HK-2 (cell line): ENCODE results near the gene CACNA2D3.

Experiments
- DNase-seq: peaks from one replicate; pipeline ENCODE4 v3.0.0-alpha.2; 2018; ENCODE audit not compliant: unreplicated experiment

CACNA2D3 gene

GRCh38 chr3:54274607-54275006 lies 152.3 kb downstream of the CACNA2D3 start:
- DNase-seq, result no peak

DNA sequence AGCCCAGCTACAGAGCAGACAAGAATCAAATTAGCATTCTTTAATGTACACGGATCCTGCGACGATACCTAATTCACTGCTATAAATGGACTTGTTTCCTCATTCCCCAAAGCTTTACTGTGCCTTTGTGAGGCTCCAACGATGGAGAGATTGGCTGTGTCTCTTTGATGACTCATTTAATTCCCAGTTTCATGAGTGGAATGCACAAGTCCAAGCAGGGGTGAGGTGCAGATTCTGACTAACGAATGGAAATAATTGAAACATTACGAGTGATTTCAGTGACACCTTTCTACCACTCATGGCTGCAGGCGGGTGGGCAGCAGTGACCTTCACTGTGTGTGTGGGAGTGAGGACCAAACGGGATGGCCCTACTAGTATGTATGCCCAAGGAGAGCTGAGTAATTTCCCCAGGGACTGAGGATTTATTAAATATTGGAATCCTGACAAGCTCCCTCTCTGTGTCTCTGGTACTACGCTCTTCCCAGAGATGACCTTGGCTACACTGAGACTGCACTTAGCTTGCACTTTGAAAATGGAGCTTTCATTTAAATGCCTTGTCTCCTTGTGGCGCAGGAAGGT lies 156.7 kb downstream of the CACNA2D3 start:
- DNase-seq, result no peak

DNA sequence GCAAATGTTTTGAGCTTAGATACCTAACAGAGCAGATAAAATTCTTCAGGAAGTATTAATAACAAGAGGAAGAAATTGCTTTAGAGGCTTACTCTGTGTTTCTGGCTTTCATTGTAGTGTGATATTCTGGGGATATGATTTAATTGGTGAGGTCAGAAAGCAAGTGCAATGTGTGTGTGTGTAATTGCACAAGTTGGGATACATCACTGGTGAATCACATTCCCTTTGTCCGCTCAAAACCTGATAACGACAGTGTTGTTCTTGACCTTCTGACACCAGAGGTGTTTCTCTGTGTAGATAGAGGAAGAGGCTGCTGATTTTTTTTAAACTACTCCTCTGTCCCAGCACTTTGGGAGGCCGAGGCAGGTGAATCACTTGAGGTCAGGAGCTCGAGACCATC lies 161.1 kb downstream of the CACNA2D3 start:
- no peak for DNase-seq

GRCh38 chr3:54294214-54294613 lies 171.9 kb downstream of the CACNA2D3 start:
- no peak for DNase-seq

- DNase-seq, result no peak
These were observed 174.2 kb downstream of the CACNA2D3 start for GRCh38 chr3:54296531-54296930.

- no peak for DNase-seq
These were observed 177.0 kb downstream of the CACNA2D3 start for GRCh38 chr3:54299169-54299935.

DNA sequence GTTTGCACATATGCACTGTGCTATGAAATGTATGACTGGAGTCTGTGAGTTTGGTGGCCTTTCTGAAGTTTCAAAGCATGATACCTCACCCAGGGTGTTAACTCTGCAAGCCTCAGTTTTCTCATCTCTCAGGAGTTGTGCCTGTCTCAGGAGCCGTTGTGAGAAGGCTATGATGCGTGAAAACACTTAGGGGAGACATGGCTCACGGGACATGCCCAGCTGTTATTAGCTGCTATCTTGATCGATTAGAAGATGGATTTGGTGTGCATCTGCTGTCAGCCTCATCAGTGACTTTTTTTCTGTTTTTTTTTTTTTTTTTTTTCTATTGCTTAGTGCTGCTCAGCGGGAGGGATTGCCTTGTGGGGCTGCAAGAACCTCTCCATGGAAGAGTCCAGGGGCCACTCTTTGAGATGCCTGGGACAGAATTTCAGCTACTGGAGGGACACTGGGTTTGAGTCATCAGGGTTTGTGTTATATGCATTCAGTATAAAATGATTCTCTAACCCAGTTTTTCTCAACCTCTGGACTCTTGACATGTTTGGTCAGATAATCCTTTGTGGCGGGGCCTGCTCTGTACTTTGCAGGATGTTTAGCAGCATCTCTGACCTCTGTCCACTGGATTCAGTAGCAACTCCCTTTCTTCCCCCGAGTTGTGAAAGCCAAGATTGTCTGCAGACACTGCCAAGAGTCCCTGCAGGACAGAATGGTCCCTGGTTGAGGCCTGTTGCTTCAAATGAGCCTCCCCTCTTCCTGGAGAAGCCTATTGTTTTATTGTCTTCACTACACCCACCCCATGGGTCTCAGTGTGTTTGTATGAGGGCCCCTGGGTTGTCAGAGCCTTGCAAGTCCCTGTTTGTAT lies 181.4 kb downstream of the CACNA2D3 start:
- no peak for DNase-seq

GRCh38 chr3:54304877-54305276 lies 182.5 kb downstream of the CACNA2D3 start:
- no peak for DNase-seq

GRCh38 chr3:54305409-54306099 lies 183.2 kb downstream of the CACNA2D3 start:
- no peak for DNase-seq

- DNase-seq, result no peak
These were observed 185.3 kb downstream of the CACNA2D3 start for GRCh38 chr3:54307566-54308180.

- no peak for DNase-seq
These were observed 187.2 kb downstream of the CACNA2D3 start for GRCh38 chr3:54309601-54310000.

- DNase-seq, result no peak
These were observed 188.9 kb downstream of the CACNA2D3 start for GRCh38 chr3:54311211-54311747.

- no peak for DNase-seq
These were observed 190.0 kb downstream of the CACNA2D3 start for GRCh38 chr3:54312156-54312899.

- DNase-seq, result peak; percentile 12
These were observed 191.1 kb downstream of the CACNA2D3 start for GRCh38 chr3:54313418-54313817.

- DNase-seq, result no peak
These were observed 199.2 kb downstream of the CACNA2D3 start for GRCh38 chr3:54321520-54321919.

DNA sequence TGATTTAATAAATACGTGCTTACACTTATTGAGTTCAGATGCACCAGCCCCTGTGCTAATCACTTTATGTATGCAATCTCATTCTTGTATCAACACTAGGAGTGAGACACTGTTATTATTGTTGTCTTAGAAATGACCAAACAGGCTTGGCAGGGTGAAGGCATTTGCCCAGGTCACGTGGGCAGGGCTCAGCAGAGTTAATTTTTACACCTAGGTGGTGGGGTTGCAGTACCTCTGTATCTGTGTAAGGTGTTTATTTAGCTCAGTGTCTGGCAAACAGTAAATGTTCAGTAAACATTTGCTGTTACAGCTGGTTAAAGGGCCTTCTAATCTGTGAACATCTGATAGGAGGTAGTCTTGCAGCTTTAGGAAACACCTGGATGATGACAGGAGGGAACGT lies 200.0 kb downstream of the CACNA2D3 start:
- DNase-seq, result no peak

GRCh38 chr3:54324103-54324502 lies 201.8 kb downstream of the CACNA2D3 start:
- no peak for DNase-seq

DNA sequence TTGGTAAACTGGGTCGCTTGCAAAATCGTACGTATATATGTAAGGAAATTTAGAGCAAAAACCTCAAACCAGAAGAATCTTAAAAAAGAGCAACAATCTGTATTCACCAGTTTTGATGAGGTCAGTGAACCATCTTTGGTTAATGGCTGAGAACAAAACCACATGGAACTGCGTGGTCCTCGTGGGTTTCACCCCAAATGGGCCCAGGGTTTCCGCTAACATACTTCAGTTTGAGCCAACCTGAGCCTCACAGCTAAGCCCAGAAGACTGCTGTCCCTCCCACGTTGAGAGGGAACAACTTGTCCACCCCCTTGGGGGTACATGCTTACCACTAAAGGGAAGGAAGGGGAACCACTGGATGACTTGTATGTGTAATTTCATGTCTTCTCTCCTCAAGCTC lies 204.6 kb downstream of the CACNA2D3 start:
- no peak for DNase-seq

DNA sequence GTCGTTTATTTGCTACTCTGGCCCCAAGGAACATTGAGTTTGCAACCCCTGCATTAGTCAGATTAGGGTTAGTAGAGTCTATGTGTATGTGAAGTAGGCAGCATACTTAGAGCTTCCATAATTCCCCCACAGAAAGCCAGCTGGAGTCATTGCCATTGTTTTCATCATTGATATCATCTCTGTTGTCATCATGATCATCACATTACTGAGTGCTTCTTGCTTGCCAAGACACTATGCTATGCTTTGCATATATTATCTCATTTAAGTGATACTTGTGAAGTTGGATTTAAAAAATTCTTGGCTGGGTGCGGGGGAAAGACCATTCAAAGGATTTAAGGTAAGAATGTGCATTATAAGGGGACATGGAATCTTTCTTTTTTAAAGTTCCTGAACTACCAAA lies 209.0 kb downstream of the CACNA2D3 start:
- DNase-seq, result no peak

DNA sequence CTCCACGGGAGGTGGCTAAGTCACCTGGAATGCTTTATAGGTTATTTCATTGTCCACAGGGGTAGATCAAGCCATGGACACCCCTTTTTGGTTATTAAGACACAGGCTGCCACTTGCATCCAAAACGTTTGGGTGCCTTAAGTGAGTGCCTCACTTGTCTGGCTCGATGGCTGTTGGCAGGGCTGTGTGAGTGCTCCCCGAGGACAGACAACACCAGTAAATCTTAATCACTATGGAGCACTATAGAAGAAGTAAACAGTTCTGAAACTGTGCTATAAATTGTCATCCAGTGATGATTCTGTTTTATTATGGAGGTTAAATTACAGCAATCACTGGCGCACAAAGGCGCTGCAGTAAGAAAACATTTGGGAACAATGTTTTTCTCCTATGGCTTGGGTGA lies 215.5 kb downstream of the CACNA2D3 start:
- DNase-seq, result no peak

- DNase-seq, result no peak
These were observed 217.3 kb downstream of the CACNA2D3 start for GRCh38 chr3:54339608-54340007.
